Upper lobe of left lung (tissue), 4 donors: ENCODE results near the gene POTEF.
"Not testable (repeated sequence)": the region's sequence is repeated elsewhere in the genome, so short reads cannot be mapped to it uniquely, and the experiment has no call there.

Source experiments
- EP300 ChIP-seq, 4 donors: sonication (generic); formaldehyde crosslinking; IDR thresholded peaks; one replicate each; pipeline ENCODE4 v1.5.1; 2017; ENCODE audit warnings: antibody characterized with exemption in 4 of 4, control low read depth in 2 of 4
- POLR2A ChIP-seq, 4 donors: fragments of 450-650 bp; IDR thresholded peaks; one replicate each; pipeline ENCODE4 v1.5.1; 2016 to 2017; ENCODE audit warnings: antibody characterized with exemption in 4 of 4, mild to moderate bottlenecking in 2 of 4

GRCh38 chr2:130059982-130060381 is 69.0 kb downstream of the POTEF start:
- TF ChIP-seq EP300, POLR2A (IDR thresholded peaks at IDR 0.05): not testable (repeated sequence)
